Measurements from ENCODE around the gene ATG4B.

DNA sequence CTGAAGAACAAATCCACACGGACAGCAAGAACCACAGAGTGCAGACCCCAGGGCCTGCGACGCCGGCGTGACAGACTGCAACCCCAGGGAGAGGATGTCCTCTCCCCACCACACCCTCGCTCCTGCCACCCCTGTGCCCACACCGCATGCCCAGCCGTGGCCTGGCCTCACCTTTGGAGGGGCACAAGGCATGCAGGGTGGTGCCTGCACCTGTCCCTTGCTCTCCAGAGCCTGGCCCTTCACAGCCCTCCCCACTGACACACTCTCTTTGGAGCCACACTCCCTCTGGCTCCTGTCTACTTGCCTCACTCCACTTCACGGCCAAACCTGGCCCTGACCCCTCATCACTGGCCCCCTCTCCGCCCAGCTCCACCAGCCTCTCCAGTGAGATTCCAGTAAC lies 9.8 kb upstream of the ATG4B start:
- TF ChIP-seq, protein P1, sequence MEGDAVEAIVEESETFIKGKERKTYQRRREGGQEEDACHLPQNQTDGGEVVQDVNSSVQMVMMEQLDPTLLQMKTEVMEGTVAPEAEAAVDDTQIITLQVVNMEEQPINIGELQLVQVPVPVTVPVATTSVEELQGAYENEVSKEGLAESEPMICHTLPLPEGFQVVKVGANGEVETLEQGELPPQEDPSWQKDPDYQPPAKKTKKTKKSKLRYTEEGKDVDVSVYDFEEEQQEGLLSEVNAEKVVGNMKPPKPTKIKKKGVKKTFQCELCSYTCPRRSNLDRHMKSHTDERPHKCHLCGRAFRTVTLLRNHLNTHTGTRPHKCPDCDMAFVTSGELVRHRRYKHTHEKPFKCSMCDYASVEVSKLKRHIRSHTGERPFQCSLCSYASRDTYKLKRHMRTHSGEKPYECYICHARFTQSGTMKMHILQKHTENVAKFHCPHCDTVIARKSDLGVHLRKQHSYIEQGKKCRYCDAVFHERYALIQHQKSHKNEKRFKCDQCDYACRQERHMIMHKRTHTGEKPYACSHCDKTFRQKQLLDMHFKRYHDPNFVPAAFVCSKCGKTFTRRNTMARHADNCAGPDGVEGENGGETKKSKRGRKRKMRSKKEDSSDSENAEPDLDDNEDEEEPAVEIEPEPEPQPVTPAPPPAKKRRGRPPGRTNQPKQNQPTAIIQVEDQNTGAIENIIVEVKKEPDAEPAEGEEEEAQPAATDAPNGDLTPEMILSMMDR (IDR thresholded peaks at IDR 0.05; ENCODE audit: low read length) = no peak
- TF ChIP-seq EZH2 (IDR thresholded peaks at IDR 0.05; ENCODE audit: borderline replicate concordance, low read length) = no peak
